Keratinocyte (primary cell): Measurements from ENCODE around the gene C16orf86. TPM values are rescaled to one million over a fixed set of nuclear protein-coding genes. Genes with fewer than 3 reads are reported as not detected.

Source experiments
- DNase-seq: peaks from one replicate; pipeline ENCODE4 v3.0.0-alpha.2; 2011; ENCODE audit warnings: low read depth, missing footprints, low spot score
- FAIRE-seq: peaks from 2 replicates; lab custom pipeline; 2011; peaks lifted over from hg19 to GRCh38; lab: Jason Lieb, UNC
- H2AFZ ChIP-seq: 2 replicates; pipeline ENCODE4 v1.6.0; 2012; ENCODE audit warnings: low read length, control low read depth, inconsistent platforms; ENCODE audit not compliant: control insufficient read depth
- H3K27ac ChIP-seq: 2 replicates; pipeline ENCODE4 v1.5.1; 2011; ENCODE audit warnings: low read length; ENCODE audit not compliant: control insufficient read depth, insufficient read depth
- H3K27me3 ChIP-seq: 3 replicates; pipeline ENCODE4 v1.6.0; 2011; ENCODE audit warnings: low read length; ENCODE audit not compliant: control insufficient read depth, insufficient read depth; ENCODE audit errors: extremely low read depth
- H3K36me3 ChIP-seq, 2 experiments: 2 replicates in 1 of 2; 3 replicates in 1 of 2; pipeline ENCODE4 v1.5.1; 2011; ENCODE audit warnings: low read length in 2 of 2, mild to moderate bottlenecking in 1 of 2; ENCODE audit not compliant: control insufficient read depth in 2 of 2, insufficient read depth in 2 of 2; ENCODE audit errors: extremely low read depth in 1 of 2
- H3K4me1 ChIP-seq: 3 replicates; pipeline ENCODE4 v1.5.1; 2011; ENCODE audit warnings: low read length; ENCODE audit not compliant: control insufficient read depth, insufficient read depth; ENCODE audit errors: extremely low read depth
- H3K4me2 ChIP-seq: 3 replicates; pipeline ENCODE4 v1.6.0; 2011; ENCODE audit warnings: low read depth, low read length; ENCODE audit not compliant: control insufficient read depth, insufficient read depth; ENCODE audit errors: extremely low read depth
- H3K4me3 ChIP-seq, 3 experiments: fragments of 200-600 bp in 1 of 3; sonication (generic) in 1 of 3; 2 replicates in 2 of 3; 3 replicates in 1 of 3; pipeline ENCODE4 v1.5.1; 2011 to 2016; ENCODE audit warnings: low read length in 3 of 3, mild to moderate bottlenecking in 3 of 3, control low read depth in 2 of 3, inconsistent platforms in 1 of 3, low read depth in 1 of 3, mixed read lengths in 1 of 3, mixed run types in 1 of 3, moderate library complexity in 1 of 3; ENCODE audit not compliant: control insufficient read depth in 2 of 3, insufficient read depth in 2 of 3; ENCODE audit errors: extremely low read depth in 1 of 3
- H3K79me2 ChIP-seq: 2 replicates; pipeline ENCODE4 v1.6.0; 2012; ENCODE audit warnings: low read length; ENCODE audit not compliant: control insufficient read depth, insufficient read depth
- H3K9ac ChIP-seq: 3 replicates; pipeline ENCODE4 v1.6.0; 2011; ENCODE audit warnings: low read length; ENCODE audit not compliant: control insufficient read depth, insufficient read depth; ENCODE audit errors: extremely low read depth
- H3K9me1 ChIP-seq: 3 replicates; pipeline ENCODE4 v1.6.0; 2011; ENCODE audit warnings: low read length; ENCODE audit not compliant: control insufficient read depth, insufficient read depth; ENCODE audit errors: extremely low read depth
- H3K9me3 ChIP-seq: 2 replicates; pipeline ENCODE4 v1.5.1; 2012; ENCODE audit warnings: low read depth, low read length; ENCODE audit not compliant: control insufficient read depth
- H4K20me1 ChIP-seq: 3 replicates; pipeline ENCODE4 v1.6.0; 2011; ENCODE audit warnings: low read length; ENCODE audit not compliant: control insufficient read depth, insufficient read depth; ENCODE audit errors: extremely low read depth
- EZH2 ChIP-seq: IDR thresholded peaks from one replicate; pipeline ENCODE4 v1.6.1; 2012; ENCODE audit warnings: inconsistent platforms, mild to moderate bottlenecking, low read length, moderate library complexity
- dilution Hi-C: fragments of 300-500 bp; cut with MboI; formaldehyde crosslinking; loops from one replicate; pipeline ENCODE4 v1.7.0; 2020; ENCODE audit warnings: low sequenced_read_pairs; ENCODE audit not compliant: extremely low pct_ligation_motif_present
- polyA plus RNA-seq, 5 experiments: library from polyadenylated mRNA; depleted of rRNA in 3 of 5; stranded (reverse) in 3 of 5; stranded (forward) in 1 of 5; unstranded in 1 of 5; fragments of >200 nt; gene quantifications; 1 replicate in 1 of 5; 2 replicates in 3 of 5; 3 replicates in 1 of 5; pipeline versions ENCODE4 v1.2.1 to v1.2.3, GENCODE V29; 2011 to 2012; ENCODE audit warnings: missing spikeins in 2 of 5, low read depth in 1 of 5, low replicate concordance in 1 of 5
- TF ChIP-seq, protein P1 (sequence below), 3 experiments: IDR thresholded peaks in 1 of 3; conservative IDR thresholded peaks in 1 of 3; optimal IDR thresholded peaks in 1 of 3; 2 replicates in 2 of 3; 3 replicates in 1 of 3; pipeline versions ENCODE3 to v1.5.1; 2011; ENCODE audit warnings: low read length in 3 of 3, mild to moderate bottlenecking in 3 of 3, moderate library complexity in 2 of 3, control low read depth in 1 of 3, inconsistent platforms in 1 of 3; ENCODE audit not compliant: insufficient read depth in 2 of 3; ENCODE audit errors: extremely low read depth in 1 of 3

C16orf86 gene
- polyA plus RNA-seq, 1 donor (not counting 4 experiments of a cell fraction or from before 2014, with no cell fraction given), result 0.17 TPM

DNA sequence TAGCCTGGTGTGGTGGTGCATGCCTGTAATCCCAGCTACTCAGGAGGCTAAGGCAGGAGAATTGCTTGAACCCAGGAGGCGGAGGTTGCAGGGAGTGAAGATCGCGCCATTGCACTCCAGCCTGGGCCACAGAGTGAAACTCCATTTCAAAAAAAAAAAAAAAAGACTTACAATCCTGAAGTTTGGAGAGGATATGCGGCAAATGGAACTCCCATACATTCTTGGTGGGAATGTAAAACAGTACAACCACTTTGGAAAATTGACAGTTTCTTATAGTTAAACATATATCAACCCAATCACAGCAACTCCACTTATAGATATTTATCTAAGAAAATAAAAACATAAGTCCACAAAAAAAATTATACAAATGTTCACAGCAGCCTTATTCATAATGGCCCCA lies 40.6 kb downstream of the C16orf86 start:
- H4K20me1 ChIP-seq, result peaks cover 3% of the 10 kb centered on the region
- no peak for TF ChIP-seq EZH2
- TF ChIP-seq, protein P1, sequence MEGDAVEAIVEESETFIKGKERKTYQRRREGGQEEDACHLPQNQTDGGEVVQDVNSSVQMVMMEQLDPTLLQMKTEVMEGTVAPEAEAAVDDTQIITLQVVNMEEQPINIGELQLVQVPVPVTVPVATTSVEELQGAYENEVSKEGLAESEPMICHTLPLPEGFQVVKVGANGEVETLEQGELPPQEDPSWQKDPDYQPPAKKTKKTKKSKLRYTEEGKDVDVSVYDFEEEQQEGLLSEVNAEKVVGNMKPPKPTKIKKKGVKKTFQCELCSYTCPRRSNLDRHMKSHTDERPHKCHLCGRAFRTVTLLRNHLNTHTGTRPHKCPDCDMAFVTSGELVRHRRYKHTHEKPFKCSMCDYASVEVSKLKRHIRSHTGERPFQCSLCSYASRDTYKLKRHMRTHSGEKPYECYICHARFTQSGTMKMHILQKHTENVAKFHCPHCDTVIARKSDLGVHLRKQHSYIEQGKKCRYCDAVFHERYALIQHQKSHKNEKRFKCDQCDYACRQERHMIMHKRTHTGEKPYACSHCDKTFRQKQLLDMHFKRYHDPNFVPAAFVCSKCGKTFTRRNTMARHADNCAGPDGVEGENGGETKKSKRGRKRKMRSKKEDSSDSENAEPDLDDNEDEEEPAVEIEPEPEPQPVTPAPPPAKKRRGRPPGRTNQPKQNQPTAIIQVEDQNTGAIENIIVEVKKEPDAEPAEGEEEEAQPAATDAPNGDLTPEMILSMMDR (optimal IDR thresholded peaks at IDR 0.05 in 1 of 3, IDR thresholded peaks at IDR 0.05 in 1 of 3, conservative IDR thresholded peaks at IDR 0.05 in 1 of 3; ENCODE audit: extremely low read depth in 1 of 3, insufficient read depth in 2 of 3, low read length in 3 of 3), result no peak
- no peaks in the 10 kb centered on the region for H3K27me3 ChIP-seq
- dilution Hi-C loops, result no loop called here
- H2AFZ ChIP-seq, result no peak overlapping the region
- peaks cover 9% of the 10 kb centered on the region for H3K4me1 ChIP-seq
- no peak overlapping the region for H3K4me2 ChIP-seq
- H3K9me3 ChIP-seq, result no peaks in the 10 kb centered on the region
- peaks cover 67% of the 10 kb centered on the region for H3K79me2 ChIP-seq
- DNase-seq (no peak), FAIRE-seq (no peak)
- no peak overlapping the region for H3K9ac ChIP-seq
- no peak overlapping the region for H3K27ac ChIP-seq
- no peak overlapping the region for H3K4me3 ChIP-seq
- H3K36me3 ChIP-seq, result peaks cover 0 to 4% of the 10 kb centered on the region in 2 experiments
- H3K9me1 ChIP-seq, result peaks cover 5% of the 10 kb centered on the region

DNA sequence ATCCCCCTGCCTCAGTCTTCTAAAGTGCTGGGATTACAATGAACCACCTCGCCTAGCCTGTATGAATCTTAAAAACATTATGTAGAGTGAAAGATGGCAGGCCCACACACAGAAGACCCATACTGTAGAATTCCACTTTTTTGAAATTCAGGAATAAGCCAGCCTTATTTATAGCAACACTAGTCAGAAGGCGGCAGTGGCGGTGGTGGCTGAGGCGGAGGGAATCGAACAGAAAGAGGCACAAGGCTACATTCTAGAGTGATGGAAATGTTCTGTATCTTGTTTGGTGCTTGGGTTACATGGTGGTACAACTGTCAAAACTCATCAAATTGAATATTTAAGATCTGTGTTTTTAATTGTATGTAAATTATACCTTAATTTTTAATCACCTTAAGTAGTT lies 41.2 kb downstream of the C16orf86 start:
- H3K36me3 ChIP-seq, result peaks cover 0 to 4% of the 10 kb centered on the region in 2 experiments
- DNase-seq (no peak), FAIRE-seq (no peak)
- peaks cover 64% of the 10 kb centered on the region for H3K79me2 ChIP-seq
- H3K27ac ChIP-seq, result no peak overlapping the region
- H3K4me2 ChIP-seq, result no peak overlapping the region
- H4K20me1 ChIP-seq, result peaks cover 3% of the 10 kb centered on the region
- peaks cover 9% of the 10 kb centered on the region for H3K4me1 ChIP-seq
- H3K9me3 ChIP-seq, result no peaks in the 10 kb centered on the region
- no peaks in the 10 kb centered on the region for H3K27me3 ChIP-seq
- peaks cover 5% of the 10 kb centered on the region for H3K9me1 ChIP-seq
- dilution Hi-C loops, result no loop called here
- no peak overlapping the region for H2AFZ ChIP-seq
- TF ChIP-seq, protein P1 (optimal IDR thresholded peaks at IDR 0.05 in 1 of 3, IDR thresholded peaks at IDR 0.05 in 1 of 3, conservative IDR thresholded peaks at IDR 0.05 in 1 of 3; ENCODE audit: extremely low read depth in 1 of 3, insufficient read depth in 2 of 3, low read length in 3 of 3), result no peak
- no peak for TF ChIP-seq EZH2
- H3K9ac ChIP-seq, result no peak overlapping the region
- H3K4me3 ChIP-seq, result no peak overlapping the region
